Measurements from ENCODE around the gene CLINT1.
"Not testable (repeated sequence)": the region's sequence is repeated elsewhere in the genome, so short reads cannot be mapped to it uniquely, and the experiment has no call there.

The CLINT1 gene

GRCh38 chr5:157858527-157859226, at the start of gene CLINT1:
Gene CLINT1, minus strand, starts transcription at chr5:157859145. Its CDS starts 175 bp downstream, at chr5:157858970.
- DNase-seq (ENCODE audit: low read depth in 3 of 3) = peak; percentile 76 to 83 (median 78)

GRCh38 chr5:157908459-157908858, 49.5 kb upstream of the CLINT1 start:
- DNase-seq (ENCODE audit: low read depth in 3 of 3) = no peak

- no peak for DNase-seq (ENCODE audit: low read depth in 3 of 3)
Observed at GRCh38 chr5:157907479-157907878, 48.5 kb upstream of the CLINT1 start.

GRCh38 chr5:157903117-157903450, 44.1 kb upstream of the CLINT1 start:
- DNase-seq (ENCODE audit: low read depth in 3 of 3) = no peak

- no peak for DNase-seq (ENCODE audit: low read depth in 3 of 3)
Observed at GRCh38 chr5:157902449-157903116, 43.6 kb upstream of the CLINT1 start.

GRCh38 chr5:157900644-157901043, 41.7 kb upstream of the CLINT1 start:
- no peak for DNase-seq (ENCODE audit: low read depth in 3 of 3)

GRCh38 chr5:157893611-157894010, 34.7 kb upstream of the CLINT1 start:
- no peak for DNase-seq (ENCODE audit: low read depth in 3 of 3)

GRCh38 chr5:157892974-157893373, 34.0 kb upstream of the CLINT1 start:
- DNase-seq (ENCODE audit: low read depth in 3 of 3) = no peak

GRCh38 chr5:157890836-157891597, 32.1 kb upstream of the CLINT1 start:
- no peak for DNase-seq (ENCODE audit: low read depth in 3 of 3)

GRCh38 chr5:157888814-157889532, 30.0 kb upstream of the CLINT1 start:
- no peak for DNase-seq (ENCODE audit: low read depth in 3 of 3)

GRCh38 chr5:157886796-157887380, 27.9 kb upstream of the CLINT1 start:
- no peak for DNase-seq (ENCODE audit: low read depth in 3 of 3)

- not testable (repeated sequence) for DNase-seq (ENCODE audit: low read depth in 3 of 3)
Observed at GRCh38 chr5:157885051-157885450, 26.1 kb upstream of the CLINT1 start.

- not testable (repeated sequence) for DNase-seq (ENCODE audit: low read depth in 3 of 3)
Observed at GRCh38 chr5:157881498-157881897, 22.6 kb upstream of the CLINT1 start.

GRCh38 chr5:157877821-157878220, 18.9 kb upstream of the CLINT1 start:
- DNase-seq (ENCODE audit: low read depth in 3 of 3) = no peak

GRCh38 chr5:157874861-157875260, 15.9 kb upstream of the CLINT1 start:
- DNase-seq (ENCODE audit: low read depth in 3 of 3) = no peak

- DNase-seq (ENCODE audit: low read depth in 3 of 3) = no peak
Observed at GRCh38 chr5:157870837-157871834, 12.2 kb upstream of the CLINT1 start.

- DNase-seq (ENCODE audit: low read depth in 3 of 3) = no peak
Observed at GRCh38 chr5:157867751-157868387, 8.9 kb upstream of the CLINT1 start.

- no peak for DNase-seq (ENCODE audit: low read depth in 3 of 3)
Observed at GRCh38 chr5:157866536-157866935, 7.6 kb upstream of the CLINT1 start.

- no peak for DNase-seq (ENCODE audit: low read depth in 3 of 3)
Observed at GRCh38 chr5:157865781-157866180, 6.8 kb upstream of the CLINT1 start.

GRCh38 chr5:157864067-157864466, 5.1 kb upstream of the CLINT1 start:
- no peak for DNase-seq (ENCODE audit: low read depth in 3 of 3)

All from stimulated activated CD4-positive, alpha-beta T cell treated with anti-CD3 and anti-CD28 coated beads, TNF-alpha, amount 100 ng/mL, for 4 hours (primary cell).